ES-I3 (cell line): ENCODE data around the gene NTF3.

Source experiments
- H3K36me3 ChIP-seq: 2 replicates; pipeline ENCODE4 v1.6.1; 2013; ENCODE audit warnings: mild to moderate bottlenecking, low read length, control low read depth, moderate library complexity; ENCODE audit not compliant: insufficient read depth
- H3K4me1 ChIP-seq: 2 replicates; pipeline ENCODE4 v1.6.1; 2013; ENCODE audit warnings: mild to moderate bottlenecking, control low read depth, low read length; ENCODE audit not compliant: insufficient read depth
- H3K9ac ChIP-seq: 2 replicates; pipeline ENCODE4 v1.6.1; 2013; ENCODE audit warnings: low read depth, mild to moderate bottlenecking, low read length, moderate library complexity
- H3K9me3 ChIP-seq: 2 replicates; pipeline ENCODE4 v1.6.1; 2013; ENCODE audit warnings: mild to moderate bottlenecking, low read length, moderate library complexity; ENCODE audit not compliant: control insufficient read depth, insufficient read depth

Gene NTF3

DNA sequence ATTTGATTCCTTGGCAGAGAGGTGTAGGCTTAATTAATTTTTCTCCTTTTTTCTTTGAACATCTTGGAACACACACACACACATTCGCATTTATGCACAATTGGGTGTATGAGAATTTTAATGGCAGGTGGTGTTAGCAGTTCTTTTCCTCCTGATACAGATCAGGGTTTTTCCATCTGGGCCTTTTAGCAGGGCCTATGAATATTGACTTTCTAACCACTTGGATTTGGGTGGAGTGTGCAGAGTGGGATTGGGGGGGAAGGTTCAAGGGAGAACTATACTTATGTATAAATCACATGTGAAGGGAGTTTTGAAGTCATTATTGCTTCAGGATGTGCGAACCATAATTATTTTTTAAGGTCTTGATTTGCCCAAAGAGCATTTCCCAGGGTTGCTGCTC lies 28.9 kb downstream of the NTF3 start:
- Histone ChIP-seq H3K36me3 (no peaks in the 10 kb centered on the region), H3K4me1 (peaks cover 7% of the 10 kb centered on the region), H3K9me3 (no peaks in the 10 kb centered on the region), H3K9ac (no peak overlapping the region)

DNA sequence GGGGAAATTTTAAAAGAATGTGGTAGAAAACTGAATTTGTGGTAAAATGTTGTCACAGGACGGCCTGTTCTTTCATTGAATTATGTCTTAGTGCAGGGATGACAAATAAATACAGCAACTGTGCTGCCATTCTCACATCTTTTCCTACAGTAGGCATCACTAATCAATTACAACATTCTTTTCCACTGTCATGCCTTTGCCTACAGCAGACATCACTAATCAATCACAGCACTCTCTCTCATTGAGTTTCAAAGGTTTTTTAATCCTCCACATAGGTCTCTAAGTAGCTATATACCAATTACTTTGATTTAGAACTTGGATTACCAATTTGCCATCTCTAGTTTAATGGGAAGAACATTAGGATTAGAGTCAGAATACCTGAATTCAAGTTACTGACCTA lies 30.1 kb downstream of the NTF3 start:
- Histone ChIP-seq H3K4me1 (peaks cover 3% of the 10 kb centered on the region), H3K36me3 (no peaks in the 10 kb centered on the region), H3K9ac (no peak overlapping the region), H3K9me3 (no peaks in the 10 kb centered on the region)

DNA sequence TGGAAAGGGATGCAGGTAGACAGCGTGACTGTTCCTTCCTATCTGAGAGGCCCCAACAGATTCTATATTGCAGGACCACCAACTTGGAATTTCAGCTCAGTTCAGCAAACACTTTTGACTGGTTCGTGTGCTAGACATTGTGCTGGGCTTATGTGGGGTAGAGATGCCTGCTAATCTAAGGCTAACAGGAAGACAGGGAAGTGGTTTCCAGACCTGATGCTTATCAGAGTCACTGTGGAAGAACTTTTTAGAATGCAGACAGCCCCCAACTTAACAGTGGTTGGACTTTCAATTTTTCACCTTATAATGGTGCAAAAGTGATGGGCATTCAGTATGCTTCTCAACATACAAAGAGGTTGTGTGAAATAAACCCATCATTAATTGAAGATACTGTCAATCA lies 32.2 kb downstream of the NTF3 start:
- H3K9ac ChIP-seq: no peak overlapping the region
- no peaks in the 10 kb centered on the region for H3K36me3 ChIP-seq
- no peaks in the 10 kb centered on the region for H3K9me3 ChIP-seq
- no peaks in the 10 kb centered on the region for H3K4me1 ChIP-seq

DNA sequence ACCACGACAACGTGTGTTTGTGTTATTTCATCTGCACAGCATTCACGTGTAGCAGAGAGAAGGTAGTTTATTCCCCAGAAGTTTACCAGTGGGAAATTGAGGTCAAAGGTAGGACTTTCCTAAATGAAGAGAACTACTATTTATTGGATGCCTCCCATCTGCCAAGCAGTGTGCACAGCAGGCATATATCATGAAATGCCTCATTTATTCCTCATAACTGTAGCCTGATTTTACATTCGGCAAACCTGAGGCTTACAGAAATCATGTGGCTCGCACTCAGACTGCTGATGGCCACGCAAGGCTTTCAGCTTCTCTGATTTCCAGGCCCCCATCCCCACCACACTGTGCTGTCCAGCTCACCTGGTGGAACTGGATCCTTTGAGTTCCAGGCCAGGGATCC lies 33.5 kb downstream of the NTF3 start:
- Histone ChIP-seq H3K36me3 (no peaks in the 10 kb centered on the region), H3K9me3 (no peaks in the 10 kb centered on the region), H3K9ac (no peak overlapping the region), H3K4me1 (no peaks in the 10 kb centered on the region)

DNA sequence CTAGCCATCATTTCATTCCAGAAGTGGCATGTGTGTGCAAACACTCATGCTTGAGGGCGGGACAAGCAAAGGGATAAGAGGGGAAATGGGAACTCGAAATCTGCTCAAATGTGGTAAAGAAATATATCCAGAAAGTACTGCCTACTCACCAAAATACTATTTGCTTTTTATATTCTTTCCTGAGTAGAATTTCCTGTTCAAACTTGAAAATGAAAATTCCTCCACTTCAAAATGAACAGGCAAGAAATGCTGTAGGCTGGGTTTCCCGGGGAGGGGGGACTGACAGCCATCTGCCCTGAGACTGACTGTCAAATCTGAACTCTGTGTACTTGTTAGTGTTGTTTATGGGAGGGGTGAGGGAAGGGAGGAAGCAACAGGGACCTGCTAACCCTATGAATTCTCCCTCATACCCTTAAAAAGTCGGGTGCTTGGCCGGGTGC lies 34.6 kb downstream of the NTF3 start:
- H3K9me3 ChIP-seq: no peaks in the 10 kb centered on the region
- no peaks in the 10 kb centered on the region for H3K4me1 ChIP-seq
- H3K9ac ChIP-seq: no peak overlapping the region
- no peaks in the 10 kb centered on the region for H3K36me3 ChIP-seq

DNA sequence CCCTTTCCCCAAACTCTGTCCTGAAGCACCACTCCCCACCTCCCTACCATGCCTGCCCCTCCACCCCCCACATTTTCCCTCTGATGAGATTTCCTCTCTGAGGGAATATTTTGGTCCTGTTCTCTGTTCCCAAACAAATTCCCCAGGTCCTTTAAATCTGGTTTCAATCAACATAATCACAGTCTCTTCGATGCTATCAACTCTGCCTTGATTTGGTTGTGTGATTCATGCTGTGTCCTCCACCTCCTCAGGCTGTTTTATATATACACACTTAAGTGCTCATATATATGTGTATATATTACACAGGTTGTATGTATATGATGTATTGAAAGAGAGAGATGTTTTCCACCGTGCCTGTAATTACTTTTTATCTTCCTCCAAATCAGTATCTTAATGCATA lies 36.0 kb downstream of the NTF3 start:
- no peaks in the 10 kb centered on the region for H3K4me1 ChIP-seq
- H3K36me3 ChIP-seq: no peaks in the 10 kb centered on the region
- H3K9ac ChIP-seq: no peak overlapping the region
- H3K9me3 ChIP-seq: no peaks in the 10 kb centered on the region

DNA sequence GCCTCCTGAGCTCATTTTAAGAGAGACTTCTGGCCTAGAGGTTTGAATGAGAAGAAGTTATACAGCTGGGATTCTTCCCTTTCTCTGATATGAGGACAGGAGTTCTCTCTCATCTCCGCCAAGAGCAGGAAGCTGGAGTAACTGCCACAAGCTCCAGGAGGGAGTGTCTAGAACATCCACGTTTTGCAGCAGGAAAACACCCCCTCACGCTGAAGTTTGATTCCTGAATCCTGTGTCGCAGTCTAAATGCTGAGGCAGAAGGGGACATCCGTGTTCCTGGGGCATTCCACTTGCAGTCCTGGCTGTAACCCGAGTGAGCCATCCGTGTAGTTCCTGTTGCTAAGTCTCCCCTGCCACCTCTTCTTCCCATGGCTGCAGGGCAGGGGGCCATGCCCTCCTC lies 38.3 kb downstream of the NTF3 start:
- Histone ChIP-seq H3K4me1 (peaks cover 4% of the 10 kb centered on the region; the same call in 1 of the 2 replicates), H3K9ac (no peak overlapping the region), H3K36me3 (no peaks in the 10 kb centered on the region), H3K9me3 (no peaks in the 10 kb centered on the region)

DNA sequence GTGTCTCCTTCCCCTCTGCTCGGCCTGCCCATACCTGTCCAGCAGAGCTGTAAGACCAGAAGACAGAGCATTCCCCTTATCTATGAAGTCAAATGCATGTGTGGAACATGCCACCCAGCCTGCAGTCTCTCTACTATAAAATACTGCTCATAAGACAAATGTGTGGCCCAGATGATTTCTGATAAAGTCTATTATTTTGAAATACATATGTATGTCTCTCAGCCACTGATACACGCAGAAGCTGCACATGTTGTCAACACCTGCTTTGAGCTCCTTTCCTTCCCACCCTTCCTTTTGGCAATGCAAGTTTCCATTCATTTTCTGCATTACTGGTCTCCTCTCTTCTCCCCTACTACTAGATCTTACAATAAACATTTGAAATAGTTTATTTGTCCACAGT lies 38.8 kb downstream of the NTF3 start:
- Histone ChIP-seq H3K9me3 (no peaks in the 10 kb centered on the region), H3K4me1 (peaks cover 4% of the 10 kb centered on the region; the same call in 1 of the 2 replicates), H3K36me3 (no peaks in the 10 kb centered on the region), H3K9ac (no peak overlapping the region)

DNA sequence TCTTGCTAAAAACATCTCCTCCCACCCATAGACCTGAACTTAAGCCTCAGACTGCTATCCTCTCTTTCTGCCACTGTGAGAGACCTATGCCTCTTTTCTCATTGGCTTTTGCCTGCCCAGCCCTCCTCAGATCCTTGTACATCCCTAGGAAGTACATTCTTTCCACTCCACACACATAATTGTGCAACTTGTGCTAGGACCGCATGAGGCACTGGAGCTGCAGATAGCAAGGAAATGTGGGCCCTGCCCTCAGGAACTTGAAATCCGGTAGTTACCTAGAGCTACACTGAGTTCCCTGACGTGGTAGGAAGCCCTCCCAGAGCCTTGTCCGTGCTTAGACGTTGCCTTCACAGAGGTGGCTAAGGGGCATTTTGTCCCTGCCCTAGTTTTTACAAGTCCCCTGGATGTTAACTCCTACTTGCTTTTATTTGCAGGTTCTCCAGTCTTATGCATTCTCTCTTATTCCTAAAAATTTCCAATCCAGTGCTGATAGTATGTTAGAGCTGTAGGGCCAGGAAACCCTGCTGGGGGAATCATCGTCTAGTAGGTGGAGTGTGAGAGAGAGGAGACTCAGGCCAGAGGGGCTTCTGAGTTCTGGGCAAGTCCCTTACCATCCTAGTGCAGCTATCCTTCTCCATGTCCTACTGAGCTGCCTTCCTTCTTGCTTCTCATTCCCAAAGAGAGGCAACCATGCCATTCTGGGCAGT lies 41.3 kb downstream of the NTF3 start:
- Histone ChIP-seq H3K9me3 (no peaks in the 10 kb centered on the region), H3K36me3 (no peaks in the 10 kb centered on the region), H3K4me1 (peaks cover 4% of the 10 kb centered on the region; the same call in 1 of the 2 replicates), H3K9ac (no peak overlapping the region)

DNA sequence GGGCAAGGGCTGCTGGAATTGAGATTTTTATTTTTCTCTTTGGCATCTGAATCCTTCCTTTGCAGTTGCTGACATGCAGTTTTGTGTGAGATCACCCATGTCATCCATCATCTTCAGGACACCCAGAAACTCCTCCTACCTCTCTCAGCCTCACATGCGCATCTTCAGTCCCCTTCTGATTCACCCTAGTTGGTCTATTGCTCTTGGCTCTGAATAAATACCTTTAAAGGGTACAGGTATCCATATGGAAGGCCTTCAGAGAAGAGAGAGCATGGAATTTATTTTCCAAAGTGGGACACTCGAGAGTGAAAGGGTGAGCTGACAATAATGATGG lies 41.8 kb downstream of the NTF3 start:
- peaks cover 4% of the 10 kb centered on the region; the same call in 1 of the 2 replicates for H3K4me1 ChIP-seq
- H3K9me3 ChIP-seq: no peaks in the 10 kb centered on the region
- H3K36me3 ChIP-seq: no peaks in the 10 kb centered on the region
- no peak overlapping the region for H3K9ac ChIP-seq

DNA sequence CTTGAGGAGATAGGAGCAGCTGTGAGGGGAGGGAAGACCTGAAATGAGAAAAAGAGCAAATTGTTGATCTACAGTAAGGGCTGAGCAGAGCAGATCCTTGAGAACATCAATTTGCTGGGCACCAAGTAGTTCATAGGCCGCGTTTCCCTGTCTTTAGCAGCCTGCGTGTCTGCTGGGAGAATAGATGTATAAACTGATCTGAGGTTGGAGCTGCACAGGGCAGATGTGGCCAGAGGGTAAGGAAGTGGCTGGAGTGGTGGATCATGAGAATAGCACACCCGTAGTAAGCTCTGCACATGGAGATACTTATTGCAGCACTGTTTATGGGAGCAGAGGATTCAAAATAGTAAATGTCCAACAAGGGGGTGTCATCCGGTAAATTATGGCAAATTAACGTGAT lies 44.4 kb downstream of the NTF3 start:
- peaks cover 8% of the 10 kb centered on the region for H3K4me1 ChIP-seq
- H3K9me3 ChIP-seq: no peaks in the 10 kb centered on the region
- H3K9ac ChIP-seq: no peak overlapping the region
- no peaks in the 10 kb centered on the region for H3K36me3 ChIP-seq

DNA sequence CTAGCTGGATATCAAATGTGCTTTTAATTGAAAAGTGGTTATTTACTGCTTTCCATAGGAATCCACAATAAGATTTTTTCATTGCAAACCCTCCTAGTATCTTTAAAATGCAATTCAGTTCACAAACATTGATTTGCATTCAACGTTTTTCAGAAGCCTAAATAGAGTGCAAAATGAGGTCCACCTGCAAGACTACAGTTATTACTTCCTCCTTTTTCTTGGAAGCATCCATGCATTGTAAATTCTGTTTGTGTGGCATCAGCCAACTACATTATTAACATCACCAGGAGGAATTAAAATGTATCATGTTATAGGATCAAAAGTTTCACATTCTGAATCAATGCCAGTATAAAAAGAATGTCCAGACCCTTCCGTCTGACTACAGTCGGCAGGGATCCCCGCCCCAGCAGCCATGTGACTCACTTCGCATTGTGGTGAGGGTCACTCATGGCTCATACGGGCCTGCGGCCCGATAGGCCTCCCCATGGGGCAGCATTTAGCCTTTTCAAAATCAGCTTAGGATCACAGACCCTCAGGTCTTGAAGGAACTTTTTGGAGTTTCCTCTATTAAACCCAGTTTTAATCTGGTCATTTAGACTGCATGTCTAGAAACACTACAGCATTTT lies 46.3 kb downstream of the NTF3 start:
- no peak overlapping the region for H3K9ac ChIP-seq
- no peaks in the 10 kb centered on the region for H3K36me3 ChIP-seq
- no peaks in the 10 kb centered on the region for H3K9me3 ChIP-seq
- H3K4me1 ChIP-seq: peaks cover 8% of the 10 kb centered on the region

DNA sequence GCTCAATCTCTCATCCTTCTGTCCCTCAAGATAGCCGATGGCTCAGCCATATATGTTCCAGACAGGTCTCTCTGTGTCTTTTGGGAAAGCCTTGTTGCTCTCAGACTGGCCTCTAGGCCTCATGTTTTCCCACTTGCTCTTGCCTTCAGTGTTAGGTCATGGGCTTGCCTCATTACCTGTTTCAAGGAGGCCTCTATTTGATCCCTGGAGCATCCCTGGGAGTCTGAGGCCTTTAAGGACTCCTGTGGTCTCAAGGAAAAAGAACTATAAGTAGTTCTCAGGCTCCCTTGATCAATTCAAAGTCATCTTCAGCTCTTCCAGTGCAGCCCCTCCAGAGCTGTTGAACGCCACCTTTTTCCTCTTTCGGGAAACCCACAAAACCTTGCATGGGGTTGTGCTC lies 47.9 kb downstream of the NTF3 start:
- Histone ChIP-seq H3K9me3 (no peaks in the 10 kb centered on the region), H3K36me3 (no peaks in the 10 kb centered on the region), H3K9ac (no peak overlapping the region), H3K4me1 (peaks cover 5% of the 10 kb centered on the region)

DNA sequence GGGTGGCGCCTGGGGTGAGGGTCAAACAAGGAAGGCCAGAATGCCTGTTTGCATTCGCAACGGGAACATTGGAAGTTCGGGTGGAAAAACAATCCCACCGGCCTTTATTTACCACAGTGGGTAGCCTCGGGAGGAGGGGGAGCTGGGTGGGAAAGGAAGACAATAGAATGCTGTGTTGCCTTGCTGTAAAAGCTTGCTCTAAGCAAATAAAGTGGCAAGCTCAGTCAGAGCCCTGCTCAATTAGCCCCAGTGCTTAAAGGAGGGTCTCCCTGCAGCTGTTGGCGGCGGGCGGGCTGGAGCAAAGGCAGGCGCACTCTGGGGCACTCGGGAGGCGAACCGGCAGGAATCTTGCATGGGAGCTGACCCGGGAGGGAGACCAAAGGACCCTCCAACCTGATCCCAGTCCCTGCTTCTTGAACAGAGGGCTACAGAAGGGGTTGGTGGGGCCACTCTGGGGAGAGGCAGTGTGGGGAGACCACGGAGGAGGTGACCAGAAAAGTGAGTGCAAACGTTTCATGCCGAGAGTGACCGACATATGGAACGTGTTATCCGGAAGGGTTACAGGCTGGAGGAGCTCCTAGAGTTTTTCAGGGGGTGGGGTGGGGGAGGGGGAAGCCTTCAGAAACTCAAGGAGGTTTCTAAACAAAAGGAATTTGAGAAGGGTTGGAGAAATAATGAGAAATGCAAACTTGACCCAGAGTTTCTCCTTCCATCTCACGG lies 48.5 kb downstream of the NTF3 start:
- Histone ChIP-seq H3K36me3 (no peaks in the 10 kb centered on the region), H3K9me3 (no peaks in the 10 kb centered on the region), H3K9ac (peak overlapping the region; percentile 40; the same call in 1 of the 2 replicates), H3K4me1 (peaks cover 5% of the 10 kb centered on the region)

DNA sequence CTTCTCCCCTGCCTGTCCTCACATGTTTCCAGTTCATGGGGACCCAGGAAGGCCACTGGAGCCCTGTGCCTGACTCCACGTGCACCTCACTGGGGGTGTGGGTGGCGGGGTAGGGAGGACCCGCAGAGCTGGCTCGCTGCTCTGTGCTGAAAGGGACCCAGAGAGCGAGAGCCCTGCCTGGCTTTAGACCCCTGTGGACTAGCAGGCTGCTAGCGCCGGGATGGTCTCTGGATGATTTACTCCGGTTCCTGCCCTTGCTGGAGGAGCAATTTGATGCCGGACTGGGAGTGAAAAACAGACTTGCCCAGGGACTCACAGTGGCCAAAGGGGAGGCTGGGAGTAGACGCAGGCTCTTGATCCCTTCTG lies 49.0 kb downstream of the NTF3 start:
- Histone ChIP-seq H3K9ac (peak overlapping the region; percentile 40), H3K4me1 (peaks cover 5% of the 10 kb centered on the region), H3K36me3 (no peaks in the 10 kb centered on the region), H3K9me3 (no peaks in the 10 kb centered on the region)
